Measurements from ENCODE around the gene UBE4B. TPM values are rescaled to one million over a fixed set of nuclear protein-coding genes. Genes with fewer than 3 reads are reported as not detected.

UBE4B gene
- total RNA-seq, 1 experiment from 2014 or later, result 40.3 TPM

- no peak for DNase-seq
- CTCF ChIA-PET, result no interaction called here
- intact Hi-C loops (cut with micrococcal nuclease; ENCODE audit: unreplicated experiment), result no loop called here
- H3K4me3 ChIP-seq (ENCODE audit: low read depth, low read length), result no peak overlapping the region
- POLR2A ChIA-PET, result no interaction called here
- Mint-ChIP-seq H3K4me3 (ENCODE audit: unreplicated experiment) (no peak overlapping the region), H3K27ac (ENCODE audit: unreplicated experiment) (no peak overlapping the region), H3K27me3 (ENCODE audit: insufficient read depth, unreplicated experiment) (no peaks in the 10 kb centered on the region), H3K36me3 (ENCODE audit: insufficient read depth, unreplicated experiment) (peaks cover 16% of the 10 kb centered on the region), H3K9me3 (ENCODE audit: unreplicated experiment) (no peaks in the 10 kb centered on the region), H3K4me1 (ENCODE audit: low read depth, unreplicated experiment) (no peaks in the 10 kb centered on the region)
- H3K36me3 ChIP-seq (ENCODE audit: control insufficient read depth, insufficient read depth, low read length), result no peaks in the 10 kb centered on the region; the same call in 1 of the 2 replicates
- no peaks in the 10 kb centered on the region for H3K4me1 ChIP-seq
- BruUV-seq (replicated peaks), result no TSS peak
- TF ChIP-seq CTCF (IDR thresholded peaks at IDR 0.05; ENCODE audit: insufficient read depth in 1 of 2, low read depth in 1 of 2, low read length in 1 of 2, severe bottlenecking in 1 of 2, unreplicated experiment in 1 of 2), result no peak
- no peaks in the 10 kb centered on the region for H3K9me3 ChIP-seq
- H3K27me3 ChIP-seq (replicated peaks; ENCODE audit: control insufficient read depth, insufficient read depth, low read length), result no peaks in the 10 kb centered on the region
Observed at GRCh38 chr1:10121688-10122087, 88.9 kb downstream of the UBE4B start.

- H3K36me3 Mint-ChIP-seq (ENCODE audit: insufficient read depth, unreplicated experiment), result peaks cover 18% of the 10 kb centered on the region
- no peaks in the 10 kb centered on the region for H3K27me3 Mint-ChIP-seq (ENCODE audit: insufficient read depth, unreplicated experiment)
- intact Hi-C loops (cut with micrococcal nuclease; ENCODE audit: unreplicated experiment), result no loop called here
- BruUV-seq (replicated peaks), result no TSS peak
- H3K27me3 ChIP-seq (replicated peaks; ENCODE audit: control insufficient read depth, insufficient read depth, low read length), result no peaks in the 10 kb centered on the region
- no peaks in the 10 kb centered on the region for H3K9me3 ChIP-seq
- no peaks in the 10 kb centered on the region for H3K4me1 Mint-ChIP-seq (ENCODE audit: low read depth, unreplicated experiment)
- H3K9me3 Mint-ChIP-seq (ENCODE audit: unreplicated experiment), result no peaks in the 10 kb centered on the region
- POLR2A ChIA-PET, result no interaction called here
- no peak overlapping the region for H3K4me3 Mint-ChIP-seq (ENCODE audit: unreplicated experiment)
- H3K27ac Mint-ChIP-seq (ENCODE audit: unreplicated experiment), result no peak overlapping the region
- H3K36me3 ChIP-seq (ENCODE audit: control insufficient read depth, insufficient read depth, low read length), result no peaks in the 10 kb centered on the region; the same call in 1 of the 2 replicates
- H3K4me1 ChIP-seq, result no peaks in the 10 kb centered on the region
- no peak for TF ChIP-seq CTCF (IDR thresholded peaks at IDR 0.05; ENCODE audit: insufficient read depth in 1 of 2, low read depth in 1 of 2, low read length in 1 of 2, severe bottlenecking in 1 of 2, unreplicated experiment in 1 of 2)
- CTCF ChIA-PET, result no interaction called here
- no peak for DNase-seq
- no peak overlapping the region for H3K4me3 ChIP-seq (ENCODE audit: low read depth, low read length)
Observed at GRCh38 chr1:10122926-10123325, 90.2 kb downstream of the UBE4B start.

GRCh38 chr1:10128101-10128765 is 95.5 kb downstream of the UBE4B start:
- intact Hi-C loops (cut with micrococcal nuclease; ENCODE audit: unreplicated experiment), result no loop called here
- Histone ChIP-seq H3K9me3 (no peaks in the 10 kb centered on the region), H3K4me3 (ENCODE audit: low read depth, low read length) (no peak overlapping the region), H3K27me3 (replicated peaks; ENCODE audit: control insufficient read depth, insufficient read depth, low read length) (no peaks in the 10 kb centered on the region), H3K4me1 (no peaks in the 10 kb centered on the region), H3K36me3 (ENCODE audit: control insufficient read depth, insufficient read depth, low read length) (peaks cover 2% of the 10 kb centered on the region; the same call in 1 of the 2 replicates)
- ChIA-PET POLR2A (no interaction called here), CTCF (no interaction called here)
- DNase-seq, result no peak
- no peaks in the 10 kb centered on the region for H3K9me3 Mint-ChIP-seq (ENCODE audit: unreplicated experiment)
- H3K36me3 Mint-ChIP-seq (ENCODE audit: insufficient read depth, unreplicated experiment), result peaks cover 27% of the 10 kb centered on the region
- H3K4me1 Mint-ChIP-seq (ENCODE audit: low read depth, unreplicated experiment), result no peaks in the 10 kb centered on the region
- H3K27ac Mint-ChIP-seq (ENCODE audit: unreplicated experiment), result no peak overlapping the region
- no peak overlapping the region for H3K4me3 Mint-ChIP-seq (ENCODE audit: unreplicated experiment)
- no peaks in the 10 kb centered on the region for H3K27me3 Mint-ChIP-seq (ENCODE audit: insufficient read depth, unreplicated experiment)
- no TSS peak for BruUV-seq (replicated peaks)
- TF ChIP-seq CTCF (IDR thresholded peaks at IDR 0.05; ENCODE audit: insufficient read depth in 1 of 2, low read depth in 1 of 2, low read length in 1 of 2, severe bottlenecking in 1 of 2, unreplicated experiment in 1 of 2), result no peak

Measured in Caco-2 (cell line).